ENCODE results near the gene CDH5.

CDH5 gene

DNA sequence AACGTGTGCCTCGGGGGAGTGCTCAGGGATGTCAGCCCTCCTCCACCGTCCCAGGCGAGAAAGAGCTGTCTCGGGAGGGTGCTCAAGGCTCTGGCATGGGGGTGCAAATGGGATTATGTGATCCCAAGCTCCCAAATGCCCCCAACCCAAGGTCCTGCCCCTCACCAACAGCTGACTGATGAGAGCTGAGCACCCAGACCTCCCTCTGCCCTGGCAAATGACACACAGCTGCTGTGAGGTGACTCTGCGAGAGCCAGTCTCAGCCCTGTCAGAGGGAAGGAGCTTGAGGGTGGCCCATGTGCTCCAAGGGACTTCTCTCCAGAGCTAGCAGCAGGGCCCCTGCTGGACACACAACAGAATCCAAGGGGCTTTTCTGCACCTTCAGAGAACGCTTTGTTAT is 7.7 kb downstream of the CDH5 start:
- no peak for DNase-seq (ENCODE audit: low read depth)

DNA sequence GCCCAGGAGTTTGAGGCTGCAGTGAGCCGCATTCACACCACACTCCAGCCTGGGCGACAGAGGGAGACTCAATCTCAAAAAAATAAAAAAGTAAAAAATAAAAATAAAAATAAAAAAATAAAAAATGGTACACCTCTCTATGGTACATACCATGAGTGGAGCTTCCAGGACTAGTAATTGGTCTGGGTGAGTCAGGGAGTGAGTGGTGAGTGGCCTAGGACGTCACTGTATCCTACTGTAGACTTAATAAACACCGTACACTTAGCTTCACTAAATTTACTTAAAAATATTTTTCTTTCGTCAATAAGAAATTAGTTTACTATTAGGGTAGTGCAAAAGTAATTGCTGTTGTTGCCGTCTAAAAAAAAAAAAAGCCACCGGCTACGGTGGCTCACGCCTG is 9.0 kb downstream of the CDH5 start:
- DNase-seq (ENCODE audit: low read depth): no peak

DNA sequence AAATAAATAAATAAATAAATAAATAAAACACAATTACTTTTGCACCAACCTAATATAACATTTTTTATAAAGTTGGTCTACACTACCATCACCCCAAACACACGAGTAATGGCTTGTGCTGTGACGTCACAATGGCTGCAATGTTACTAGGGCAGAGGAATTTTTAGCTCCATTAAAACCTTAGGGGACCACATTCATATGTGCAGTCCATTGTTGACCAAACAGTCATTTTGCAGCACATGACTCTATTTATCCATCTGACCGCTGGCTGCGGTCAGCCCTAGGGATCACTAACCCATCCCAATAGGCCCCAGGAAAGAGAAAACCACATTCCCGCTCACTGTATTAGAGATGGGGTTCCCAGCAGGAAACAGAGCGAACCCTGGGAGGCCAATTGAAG is 9.6 kb downstream of the CDH5 start:
- DNase-seq (ENCODE audit: low read depth): no peak

DNA sequence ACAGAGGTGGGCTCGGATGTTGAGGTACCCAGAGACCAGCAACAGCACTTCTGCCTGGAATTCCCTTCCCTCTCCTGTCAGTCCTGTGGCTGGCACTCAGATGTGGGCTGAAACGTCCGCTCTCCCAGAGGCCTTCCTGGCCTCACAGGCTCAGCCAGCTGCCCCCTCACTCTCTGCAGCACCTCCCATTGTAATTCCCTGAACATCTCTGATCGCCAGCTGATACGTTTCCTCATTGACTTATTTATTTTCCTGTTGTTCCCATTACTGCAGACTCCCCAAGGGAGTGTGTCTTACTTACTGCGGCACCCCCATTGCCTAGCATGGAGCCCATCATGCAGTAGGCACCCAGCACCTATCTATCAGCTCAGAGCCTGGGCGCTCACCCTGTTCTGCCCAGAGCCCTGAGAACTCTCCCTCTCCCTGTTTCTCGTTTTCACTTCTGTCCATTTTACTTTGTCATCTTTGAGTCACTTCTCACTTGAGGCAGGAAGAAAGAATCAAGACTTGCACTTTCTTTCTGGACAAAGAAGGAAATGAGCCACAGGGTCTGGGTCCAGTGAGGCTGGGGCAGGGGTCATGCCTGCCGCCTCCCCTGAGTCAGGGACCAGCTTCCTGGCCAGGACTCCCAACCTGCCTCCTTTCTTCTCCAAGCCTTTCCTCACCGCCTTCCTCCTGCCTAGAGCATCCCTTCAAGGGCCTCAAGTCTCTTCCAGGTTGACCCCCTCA is 10.2 kb downstream of the CDH5 start:
- no peak for DNase-seq (ENCODE audit: low read depth)

DNA sequence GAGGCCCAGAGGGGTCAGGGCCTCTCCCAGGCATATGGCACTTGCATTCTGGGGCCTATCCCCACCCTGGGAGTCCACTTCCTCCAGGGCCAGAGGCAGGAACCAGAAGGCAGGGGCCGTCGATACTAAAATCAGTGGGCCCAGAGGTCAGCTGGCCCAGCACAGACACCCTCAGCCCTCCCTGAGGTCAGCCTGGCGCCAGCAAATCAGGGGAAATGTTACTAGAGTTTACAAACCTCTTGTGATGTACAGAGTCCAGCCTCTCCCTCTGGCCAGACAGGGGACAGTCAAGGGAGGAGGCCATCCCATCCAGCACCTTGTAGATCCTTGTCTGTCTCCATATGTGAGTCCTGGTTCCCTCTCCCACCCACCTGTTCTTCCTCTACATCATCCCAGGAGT is 10.8 kb downstream of the CDH5 start:
- no peak for DNase-seq (ENCODE audit: low read depth)

DNA sequence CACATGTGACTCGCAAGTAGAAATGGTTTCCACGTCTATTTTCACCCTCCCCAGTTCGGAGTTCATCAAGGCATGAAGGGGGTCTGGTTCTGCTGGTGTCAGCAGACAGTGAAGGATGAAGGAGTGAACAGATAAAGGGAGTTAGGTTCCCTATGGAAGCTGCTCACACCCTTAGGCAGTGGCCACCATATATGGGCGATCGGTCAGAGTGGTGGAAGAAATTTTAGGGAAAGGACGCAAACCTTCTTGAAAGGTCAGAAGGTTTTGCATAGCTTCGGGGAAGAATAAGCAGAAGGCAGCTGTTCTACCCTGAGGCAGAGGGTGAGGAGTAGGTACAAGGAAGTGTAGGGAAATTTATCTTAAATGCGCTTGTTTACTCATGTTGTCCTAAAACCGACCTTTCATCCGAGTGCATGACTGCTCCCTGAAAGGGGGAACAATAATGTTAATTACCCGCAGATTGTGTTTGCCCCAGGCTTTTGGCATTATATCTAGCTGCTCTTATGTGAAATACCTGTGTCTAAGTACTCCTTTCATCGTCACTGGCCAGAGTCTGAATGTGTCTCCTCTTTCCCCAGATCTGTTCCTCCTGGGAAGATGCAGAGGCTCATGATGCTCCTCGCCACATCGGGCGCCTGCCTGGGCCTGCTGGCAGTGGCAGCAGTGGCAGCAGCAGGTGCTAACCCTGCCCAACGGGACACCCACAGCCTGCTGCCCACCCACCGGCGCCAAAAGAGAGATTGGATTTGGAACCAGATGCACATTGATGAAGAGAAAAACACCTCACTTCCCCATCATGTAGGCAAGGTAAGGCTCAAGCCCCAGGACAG is 12.5 kb downstream of the CDH5 start:
- no peak for DNase-seq (ENCODE audit: low read depth)

DNA sequence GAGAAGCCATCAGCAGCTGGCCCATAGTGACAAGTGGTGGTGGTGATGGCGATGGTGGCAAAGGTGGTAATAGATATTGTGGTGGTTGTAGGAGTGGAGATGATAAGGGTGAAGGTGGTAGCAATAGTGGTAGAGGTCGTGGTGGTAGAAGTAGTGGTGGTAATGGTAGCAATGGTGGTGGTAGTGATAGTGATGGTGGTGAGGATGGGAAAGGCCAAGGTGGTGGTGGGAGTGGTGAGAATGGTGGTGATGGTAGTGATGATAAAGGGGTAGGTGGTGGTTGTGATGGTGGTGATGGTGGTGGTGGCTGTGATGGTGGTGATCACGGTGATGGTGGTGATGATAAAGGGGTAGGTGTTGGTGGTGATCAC is 13.1 kb downstream of the CDH5 start:
- DNase-seq (ENCODE audit: low read depth): no peak

DNA sequence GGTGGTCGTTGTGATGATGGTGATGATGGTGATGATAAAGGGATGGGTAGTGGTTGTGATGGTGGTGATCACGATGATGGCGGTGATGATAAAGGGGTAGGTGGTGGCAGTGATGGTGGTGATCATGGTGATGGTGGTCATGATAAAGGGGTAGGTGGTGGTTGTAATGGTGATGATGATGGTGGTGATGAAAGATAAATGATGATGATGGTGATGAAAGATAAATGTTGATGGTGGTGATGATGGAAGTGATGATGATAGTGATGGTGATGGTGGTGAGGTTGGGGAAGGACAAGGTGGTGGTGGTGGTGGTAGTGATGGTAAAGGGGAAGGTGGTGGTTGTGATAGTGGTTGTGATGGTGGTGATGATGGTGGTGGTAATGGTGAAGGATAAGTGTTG is 13.9 kb downstream of the CDH5 start:
- no peak for DNase-seq (ENCODE audit: low read depth)

DNA sequence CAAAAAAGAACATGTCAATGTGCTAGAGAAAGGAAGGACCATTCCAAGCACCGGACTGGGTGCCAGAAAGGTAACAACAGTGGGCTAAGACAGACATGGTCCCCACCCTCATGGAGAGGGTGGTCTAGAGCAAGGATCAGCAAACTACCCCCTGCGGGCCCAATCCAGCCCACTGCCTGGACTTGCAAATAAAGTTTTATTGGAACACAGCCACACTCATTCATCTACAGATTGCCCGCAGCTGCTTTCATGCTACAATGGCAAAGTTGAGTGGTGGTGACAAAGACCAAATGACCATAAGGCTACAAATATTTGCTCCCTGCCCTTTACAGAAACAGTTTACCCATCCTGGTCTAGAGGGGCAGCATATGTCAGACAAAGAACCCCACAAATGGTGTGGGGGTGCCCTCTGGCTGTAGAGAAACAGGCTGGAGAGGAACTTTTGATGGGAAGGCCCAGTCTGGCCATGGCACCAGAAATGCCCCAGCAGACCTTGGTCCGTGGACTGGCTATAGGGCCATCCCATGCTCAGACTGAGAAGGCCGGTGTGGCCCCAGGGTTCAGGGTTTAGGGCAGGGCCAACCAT is 15.2 kb downstream of the CDH5 start:
- no peak for DNase-seq (ENCODE audit: low read depth)

DNA sequence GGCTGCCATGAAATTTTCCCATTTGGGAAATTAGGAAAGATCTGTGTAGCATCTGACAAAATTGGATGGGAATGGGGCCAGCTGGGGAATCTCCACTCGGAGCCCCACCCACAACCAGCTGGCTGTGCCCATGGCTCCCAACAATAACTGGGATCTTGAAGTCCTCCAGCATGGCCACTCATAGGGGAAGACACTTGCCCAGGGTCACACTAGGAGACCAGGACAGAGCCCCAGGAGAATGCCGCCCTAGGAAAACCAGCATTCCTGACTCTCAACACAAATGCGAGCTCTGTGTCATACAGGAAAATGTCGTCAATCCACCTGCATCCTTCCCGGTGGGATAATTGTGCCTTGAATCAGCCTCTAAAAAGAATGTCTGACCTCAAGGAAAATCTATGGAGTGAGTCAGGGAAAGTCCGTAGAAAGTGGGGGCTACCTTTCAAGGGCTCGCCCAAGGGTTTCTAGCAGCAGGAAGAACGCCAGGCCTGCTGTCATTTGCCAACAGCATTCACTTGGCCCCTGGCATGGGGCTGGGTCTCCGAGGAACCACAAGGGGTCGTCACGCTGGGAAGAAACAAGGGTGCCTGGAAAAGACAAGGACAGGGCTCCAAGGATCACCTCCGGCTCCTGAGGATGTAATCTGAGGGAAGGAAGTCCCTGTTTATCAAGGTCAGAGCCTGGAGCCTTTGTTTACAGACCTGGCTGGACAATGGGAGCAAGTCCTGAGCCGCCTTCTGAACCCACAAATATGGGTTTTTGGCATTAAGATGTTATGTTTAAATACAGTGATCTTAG is 15.9 kb downstream of the CDH5 start:
- no peak for DNase-seq (ENCODE audit: low read depth)

DNA sequence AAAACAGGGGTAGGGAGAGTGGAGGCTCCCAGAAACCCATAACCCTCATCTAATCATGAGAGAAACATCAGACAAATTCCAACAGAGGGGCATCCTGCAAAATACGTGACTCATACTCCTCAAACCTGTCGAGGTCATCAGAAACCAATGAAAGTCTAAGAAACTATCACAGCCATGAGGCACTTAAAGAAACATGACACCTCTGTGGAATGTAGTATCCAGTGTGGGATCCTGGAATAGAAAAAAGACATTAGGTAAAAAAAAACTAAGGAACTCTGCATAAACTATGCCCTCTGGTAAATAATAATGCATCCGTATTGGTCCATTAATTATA is 16.4 kb downstream of the CDH5 start:
- DNase-seq (ENCODE audit: low read depth): no peak

DNA sequence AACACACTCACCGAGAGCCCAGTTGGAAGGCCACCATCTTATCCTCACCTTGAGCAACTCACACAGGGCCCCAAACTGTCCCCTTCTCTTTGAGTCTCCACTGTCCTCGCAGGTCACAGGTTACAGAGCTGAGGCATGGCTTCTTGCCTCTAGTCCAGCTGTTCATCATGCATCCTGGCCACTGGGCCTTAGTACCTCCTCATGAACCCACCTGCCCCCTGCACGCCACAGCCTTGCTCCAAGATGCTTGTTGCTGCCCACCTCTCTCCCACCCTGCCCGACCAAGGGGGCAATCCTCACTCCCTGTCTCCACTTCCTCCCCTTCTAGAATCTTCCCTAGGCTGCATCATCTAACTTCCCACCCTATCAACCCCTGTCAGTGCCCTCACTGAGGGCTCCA is 17.1 kb downstream of the CDH5 start:
- no peak for DNase-seq (ENCODE audit: low read depth)

DNA sequence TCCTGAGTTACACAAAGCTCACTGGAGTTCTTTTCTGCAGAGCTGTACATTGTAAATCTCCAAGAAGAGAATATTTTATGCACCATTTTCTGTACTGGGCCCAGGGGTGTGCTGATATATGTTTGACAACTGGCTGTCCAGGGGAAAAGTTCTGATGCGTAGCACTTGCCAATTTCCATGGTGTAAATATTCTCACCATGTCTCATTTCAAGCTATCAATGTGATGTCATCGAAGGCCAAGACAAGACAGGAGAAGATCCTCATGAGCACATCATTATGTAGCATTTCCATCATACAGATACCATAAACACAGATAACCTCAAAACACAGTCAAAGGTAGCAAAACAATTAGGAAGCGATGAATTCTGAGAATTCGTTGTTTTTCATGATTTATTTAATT is 18.9 kb downstream of the CDH5 start:
- no peak for DNase-seq (ENCODE audit: low read depth)

DNA sequence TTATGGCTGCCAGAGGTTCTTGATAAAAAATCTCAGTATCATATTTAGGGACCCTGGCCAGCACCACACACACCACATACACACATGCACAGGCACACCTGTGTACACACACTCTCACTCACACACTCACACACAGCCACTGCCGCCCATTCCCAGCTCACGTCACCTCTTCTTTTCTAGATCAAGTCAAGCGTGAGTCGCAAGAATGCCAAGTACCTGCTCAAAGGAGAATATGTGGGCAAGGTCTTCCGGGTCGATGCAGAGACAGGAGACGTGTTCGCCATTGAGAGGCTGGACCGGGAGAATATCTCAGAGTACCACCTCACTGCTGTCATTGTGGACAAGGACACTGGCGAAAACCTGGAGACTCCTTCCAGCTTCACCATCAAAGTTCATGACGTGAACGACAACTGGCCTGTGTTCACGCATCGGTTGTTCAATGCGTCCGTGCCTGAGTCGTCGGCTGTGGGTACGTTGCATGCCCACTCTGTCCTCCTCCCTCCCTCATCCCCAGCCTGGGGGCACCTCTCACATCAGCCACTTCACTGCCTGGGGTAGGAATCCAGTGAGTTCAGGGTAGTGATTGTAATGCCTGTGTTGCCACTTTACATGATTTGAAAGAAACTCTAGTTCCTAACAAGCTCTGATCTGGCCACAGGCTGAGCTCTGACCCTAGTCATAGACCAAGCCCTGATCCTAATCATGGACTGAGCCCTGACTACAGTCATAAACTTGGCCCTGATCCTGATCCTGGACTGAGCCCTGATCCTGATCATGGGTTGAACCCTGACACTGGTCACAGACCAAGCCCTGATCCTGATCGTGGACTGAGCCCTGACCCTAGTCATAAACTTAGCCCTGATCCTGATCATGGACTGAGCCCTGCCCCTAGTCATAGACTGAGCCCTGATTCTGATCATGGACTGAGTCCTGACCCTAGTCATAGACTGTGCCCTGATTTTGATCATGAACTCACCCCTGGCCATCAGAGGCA is 20.4 kb downstream of the CDH5 start:
- DNase-seq (ENCODE audit: low read depth): no peak

DNA sequence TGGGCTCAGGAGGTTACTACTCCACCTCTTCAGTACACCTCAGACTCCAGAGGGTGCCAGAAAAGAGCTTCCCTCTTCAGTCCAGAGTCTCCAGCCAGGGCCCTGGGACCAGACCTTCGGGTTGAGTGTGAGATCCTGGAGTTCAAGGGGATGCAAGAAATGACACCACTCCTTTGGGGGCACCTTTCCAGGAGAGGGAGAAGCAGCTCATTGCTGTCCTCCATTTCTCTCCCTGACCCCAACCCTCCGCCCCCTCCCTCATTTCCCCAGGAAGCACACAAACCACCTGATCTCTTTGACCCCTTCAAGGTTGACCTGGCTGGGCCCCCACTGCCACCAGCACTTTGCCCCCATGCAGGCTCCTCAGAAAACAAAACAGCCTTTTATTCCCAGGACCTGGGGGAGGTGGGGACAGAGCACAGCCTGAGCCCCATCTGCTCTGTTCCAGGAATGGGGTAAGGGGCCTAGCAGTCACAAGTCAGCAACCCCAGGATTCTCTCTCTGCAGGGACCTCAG is 21.4 kb downstream of the CDH5 start:
- DNase-seq (ENCODE audit: low read depth): no peak

DNA sequence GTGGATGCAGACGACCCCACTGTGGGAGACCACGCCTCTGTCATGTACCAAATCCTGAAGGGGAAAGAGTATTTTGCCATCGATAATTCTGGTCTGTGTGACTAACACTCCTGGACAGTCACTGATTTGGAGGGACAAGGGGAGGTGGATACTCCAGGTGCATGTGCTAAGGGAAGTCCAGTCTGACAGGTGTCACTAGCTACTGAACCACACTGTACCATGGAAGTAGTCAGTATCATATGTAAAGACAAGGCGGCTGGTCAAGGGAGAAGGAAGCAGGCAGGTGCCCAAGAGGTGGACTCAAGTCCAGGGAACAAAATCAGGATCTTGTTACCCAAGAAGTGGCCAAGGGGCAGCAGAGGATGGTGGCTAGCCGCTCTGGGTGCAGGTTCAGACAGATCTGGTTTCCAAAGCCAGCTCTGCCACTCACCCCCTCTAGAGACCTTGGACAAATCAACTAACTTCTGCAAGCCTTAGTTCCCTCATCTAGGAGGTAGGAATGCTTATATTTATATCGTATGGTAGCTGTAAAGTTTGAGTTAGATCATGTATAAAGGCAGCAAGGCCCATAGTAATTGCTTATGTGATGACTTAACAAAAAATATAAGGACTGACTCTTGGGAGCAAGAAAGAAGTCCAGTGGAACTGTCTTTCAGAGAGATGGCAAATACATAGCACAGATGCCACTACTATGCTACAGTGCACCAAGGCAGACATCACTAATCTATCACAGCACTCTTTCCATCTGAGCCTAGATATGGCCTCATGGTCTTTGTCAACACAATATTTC is 22.1 kb downstream of the CDH5 start:
- DNase-seq (ENCODE audit: low read depth): no peak

DNA sequence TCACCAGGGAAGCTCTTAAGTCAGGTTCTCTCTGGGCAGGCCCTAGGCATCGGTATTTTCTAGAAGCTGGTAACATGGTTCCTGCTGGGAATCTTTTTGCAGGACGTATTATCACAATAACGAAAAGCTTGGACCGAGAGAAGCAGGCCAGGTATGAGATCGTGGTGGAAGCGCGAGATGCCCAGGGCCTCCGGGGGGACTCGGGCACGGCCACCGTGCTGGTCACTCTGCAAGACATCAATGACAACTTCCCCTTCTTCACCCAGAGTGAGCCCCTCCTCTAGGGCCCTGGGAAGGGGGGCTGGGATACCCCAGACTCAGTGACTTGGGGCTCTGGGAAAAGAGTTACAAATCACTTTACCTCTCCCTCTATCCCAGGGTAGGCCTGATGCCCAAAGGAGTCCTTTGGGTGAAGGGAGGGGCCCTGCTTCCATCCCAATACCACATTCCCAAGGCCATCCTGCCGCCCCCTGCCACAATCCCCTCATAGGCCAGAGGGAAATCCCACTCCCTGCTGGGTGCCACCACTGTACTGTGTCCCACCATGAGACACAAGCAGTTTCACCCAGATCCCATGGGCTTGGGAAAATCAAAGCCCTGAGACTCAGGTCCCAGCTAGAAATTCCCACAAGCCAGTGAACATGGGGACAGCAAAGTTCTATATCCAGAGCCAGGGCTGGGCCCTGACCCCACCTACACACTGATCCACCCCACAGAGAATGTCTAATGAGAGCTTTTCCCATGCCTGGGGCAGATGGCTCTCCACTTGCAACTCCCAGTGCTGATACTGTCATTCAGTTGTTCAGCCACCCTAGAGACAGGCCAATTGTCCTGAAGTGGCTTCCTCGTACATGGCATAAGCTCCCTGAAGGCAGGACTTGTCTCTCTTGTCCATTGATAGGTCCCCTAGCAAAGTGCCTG is 23.0 kb downstream of the CDH5 start:
- no peak for DNase-seq (ENCODE audit: low read depth)

DNA sequence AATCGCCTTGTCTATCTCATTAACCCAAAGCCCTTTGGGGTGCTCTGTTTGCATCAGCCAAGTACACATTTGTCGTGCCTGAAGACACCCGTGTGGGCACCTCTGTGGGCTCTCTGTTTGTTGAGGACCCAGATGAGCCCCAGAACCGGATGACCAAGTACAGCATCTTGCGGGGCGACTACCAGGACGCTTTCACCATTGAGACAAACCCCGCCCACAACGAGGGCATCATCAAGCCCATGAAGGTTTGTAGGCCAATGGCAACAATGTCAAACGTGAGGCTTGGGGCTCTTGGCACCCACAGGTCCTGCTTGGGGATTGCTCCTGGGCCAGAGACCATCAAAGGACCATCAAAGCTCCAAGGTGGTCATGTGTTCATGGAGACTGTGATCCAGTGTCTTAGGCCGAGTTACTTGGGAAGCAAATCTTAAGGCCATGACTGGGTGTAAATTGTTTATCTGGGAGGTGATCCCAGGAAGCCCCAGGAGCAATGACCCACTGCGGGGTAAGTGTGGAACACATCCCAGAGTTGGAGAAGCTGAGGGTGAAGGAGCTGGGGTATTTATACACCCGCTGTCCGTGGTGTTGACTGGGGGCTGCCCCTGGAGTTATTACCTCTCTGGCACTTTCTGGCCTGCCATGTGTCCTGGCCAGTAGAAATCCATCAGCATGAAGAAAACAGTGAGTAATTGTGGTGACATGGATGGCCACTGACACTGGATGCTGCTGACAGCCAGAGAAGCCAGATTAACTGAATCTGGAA is 24.0 kb downstream of the CDH5 start:
- DNase-seq (ENCODE audit: low read depth): no peak
